Psoas muscle (tissue), 8 donors: ENCODE results near the gene BMPR1B. TPM values are rescaled to one million over a fixed set of nuclear protein-coding genes. Genes with fewer than 3 reads are reported as not detected.

ENCODE experiments used
- ATAC-seq, 4 donors: fragments of 200-7000 bp; cut with Tn5 transposase; one replicate each; pipeline ENCODE4 v1.9.1; 2020; ENCODE audit warnings: moderate library complexity in 3 of 4, mild to moderate bottlenecking in 2 of 4
- DNase-seq, 2 donors: peaks; one replicate each; pipeline ENCODE4 v3.0.0-alpha.2; 2020
- H3K27ac ChIP-seq: fragments of 200-600 bp; one replicate; pipeline ENCODE4 v1.8.0; 2022
- H3K27me3 ChIP-seq, 3 donors: fragments of 200-600 bp in 1 of 3; one replicate each; pipeline versions ENCODE4 v1.6.1 to v1.8.0; 2013 to 2022; ENCODE audit warnings: low read length in 2 of 3, mild to moderate bottlenecking in 2 of 3, moderate library complexity in 1 of 3; ENCODE audit not compliant: insufficient read depth in 3 of 3
- H3K36me3 ChIP-seq, 2 donors: fragments of 200-600 bp in 1 of 2; one replicate each; pipeline versions ENCODE4 v1.6.1 to v1.8.0; 2013 to 2022; ENCODE audit warnings: low read depth in 1 of 2, mild to moderate bottlenecking in 1 of 2, moderate library complexity in 1 of 2; ENCODE audit not compliant: insufficient read depth in 1 of 2
- H3K4me1 ChIP-seq: fragments of 200-600 bp; one replicate; pipeline ENCODE4 v1.8.0; 2022
- H3K4me3 ChIP-seq: fragments of 200-600 bp; one replicate; pipeline ENCODE4 v1.8.0; 2022; ENCODE audit warnings: mild to moderate bottlenecking
- H3K9me3 ChIP-seq: fragments of 200-600 bp; one replicate; pipeline ENCODE4 v1.8.0; 2022
- WGBS, 3 donors: extraction: QIAGEN DNeasy Blood & Tissue Kit; methylation state at CpG; one replicate each; pipeline versions ENCODE4 v1.1.6 to v1.1.7; 2013; 5-methylcytosine and 5-hydroxymethylcytosine counted together
- intact Hi-C, 2 donors: fragments of 100-400 bp; cut with DNase I; formaldehyde crosslinking; loops; one replicate each; pipeline versions ENCODE4 v1.11.0 to v1.14.2; 2022
- polyA plus RNA-seq, 3 donors: library from polyadenylated mRNA; stranded (reverse); fragments of 200-250 nt; gene quantifications; one replicate each; pipeline ENCODE4 v1.2.3, GENCODE V29; 2013
- total RNA-seq, 4 donors: library from RNA; stranded (reverse); fragmentation: NEBNext Ultra II Directional in 2 of 4; extraction: Animal tissue kit (Norgen Biotek cat#: 25700) in 2 of 4; gene quantifications; one replicate each; pipeline versions ENCODE4 v1.2.1 to v1.2.4, GENCODE V29; 2021 to 2023
- TF ChIP-seq, protein P1 (sequence below): fragments of 200-600 bp; IDR thresholded peaks from one replicate; pipeline ENCODE4 v1.8.0; 2022; ENCODE audit warnings: antibody characterized with exemption
- donor health status: healthy with polysubstance abuse.
- donor health status: DM: no; HTN: no; CAD: no; lungs with moderate emphysema.
- donor health status: Bipolar disorder and iron deficiency.
- donor health status: healthy.
- donor health status: DM: yes; HTN: yes; CAD: no.
- donor health status: DM: no; HTN: no; CAD: no.
- donor health status: DM: no; HTN: no; CAD: no.
- donor health status: DM: yes; HTN: yes; CAD: no.

The BMPR1B gene
- total and polyA plus RNA-seq, 7 donors, result 0.26 to 13.0 (median 1.0) TPM

DNA sequence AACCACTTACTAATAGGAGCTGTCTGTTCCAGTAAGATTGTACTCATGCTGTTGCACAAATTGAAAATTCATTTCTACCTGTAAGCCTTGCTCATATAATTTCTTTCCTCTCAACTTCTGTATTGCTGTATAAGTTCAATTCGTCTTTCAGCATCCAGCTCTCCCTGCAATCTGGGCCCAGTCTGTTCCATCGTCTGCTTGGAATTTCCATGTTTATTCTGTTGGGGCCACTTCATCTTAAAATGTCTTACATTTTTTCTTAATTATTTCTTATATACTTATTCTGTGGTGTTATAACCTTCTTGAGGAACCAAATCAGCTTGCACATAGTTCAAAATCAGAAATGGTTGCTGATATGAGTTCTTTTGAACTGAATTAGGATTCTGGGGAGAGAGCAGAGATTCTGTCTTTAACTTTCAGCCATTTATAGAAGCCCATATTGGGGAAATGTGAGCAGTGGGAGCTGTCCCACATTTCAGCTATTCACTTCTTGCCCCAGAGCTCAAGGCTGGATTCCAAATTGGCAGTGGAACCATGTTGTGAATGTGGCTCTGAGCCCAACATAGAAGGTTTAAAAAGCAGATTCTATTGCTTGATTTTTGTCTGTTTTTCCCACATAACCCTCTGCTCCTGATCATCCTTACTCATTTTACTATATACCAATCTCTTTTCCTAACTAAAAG lies 291.9 kb downstream of the BMPR1B start:
- no peaks in the 10 kb centered on the region for H3K9me3 ChIP-seq
- H3K27ac ChIP-seq, result no peak overlapping the region
- DNase-seq (no peak), ATAC-seq (peak in 3 of 4 donors; percentile 33 to 62 (median 54))
- no peaks in the 10 kb centered on the region for H3K36me3 ChIP-seq
- TF ChIP-seq, protein P1, sequence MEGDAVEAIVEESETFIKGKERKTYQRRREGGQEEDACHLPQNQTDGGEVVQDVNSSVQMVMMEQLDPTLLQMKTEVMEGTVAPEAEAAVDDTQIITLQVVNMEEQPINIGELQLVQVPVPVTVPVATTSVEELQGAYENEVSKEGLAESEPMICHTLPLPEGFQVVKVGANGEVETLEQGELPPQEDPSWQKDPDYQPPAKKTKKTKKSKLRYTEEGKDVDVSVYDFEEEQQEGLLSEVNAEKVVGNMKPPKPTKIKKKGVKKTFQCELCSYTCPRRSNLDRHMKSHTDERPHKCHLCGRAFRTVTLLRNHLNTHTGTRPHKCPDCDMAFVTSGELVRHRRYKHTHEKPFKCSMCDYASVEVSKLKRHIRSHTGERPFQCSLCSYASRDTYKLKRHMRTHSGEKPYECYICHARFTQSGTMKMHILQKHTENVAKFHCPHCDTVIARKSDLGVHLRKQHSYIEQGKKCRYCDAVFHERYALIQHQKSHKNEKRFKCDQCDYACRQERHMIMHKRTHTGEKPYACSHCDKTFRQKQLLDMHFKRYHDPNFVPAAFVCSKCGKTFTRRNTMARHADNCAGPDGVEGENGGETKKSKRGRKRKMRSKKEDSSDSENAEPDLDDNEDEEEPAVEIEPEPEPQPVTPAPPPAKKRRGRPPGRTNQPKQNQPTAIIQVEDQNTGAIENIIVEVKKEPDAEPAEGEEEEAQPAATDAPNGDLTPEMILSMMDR, result no peak
- no peaks in the 10 kb centered on the region for H3K27me3 ChIP-seq
- intact Hi-C loops, result loop anchor here in 1 of 2 donors (5.0 kb wide), 1 partner anchor 52 kb away; no protein-coding TSS in a partner anchor
- H3K4me3 ChIP-seq, result no peak overlapping the region
- H3K4me1 ChIP-seq, result peaks cover 18% of the 10 kb centered on the region
- WGBS, 3 donors, result 61 to 78% (median 67%) methylated on average over 2 of the region's 2 CpGs

DNA sequence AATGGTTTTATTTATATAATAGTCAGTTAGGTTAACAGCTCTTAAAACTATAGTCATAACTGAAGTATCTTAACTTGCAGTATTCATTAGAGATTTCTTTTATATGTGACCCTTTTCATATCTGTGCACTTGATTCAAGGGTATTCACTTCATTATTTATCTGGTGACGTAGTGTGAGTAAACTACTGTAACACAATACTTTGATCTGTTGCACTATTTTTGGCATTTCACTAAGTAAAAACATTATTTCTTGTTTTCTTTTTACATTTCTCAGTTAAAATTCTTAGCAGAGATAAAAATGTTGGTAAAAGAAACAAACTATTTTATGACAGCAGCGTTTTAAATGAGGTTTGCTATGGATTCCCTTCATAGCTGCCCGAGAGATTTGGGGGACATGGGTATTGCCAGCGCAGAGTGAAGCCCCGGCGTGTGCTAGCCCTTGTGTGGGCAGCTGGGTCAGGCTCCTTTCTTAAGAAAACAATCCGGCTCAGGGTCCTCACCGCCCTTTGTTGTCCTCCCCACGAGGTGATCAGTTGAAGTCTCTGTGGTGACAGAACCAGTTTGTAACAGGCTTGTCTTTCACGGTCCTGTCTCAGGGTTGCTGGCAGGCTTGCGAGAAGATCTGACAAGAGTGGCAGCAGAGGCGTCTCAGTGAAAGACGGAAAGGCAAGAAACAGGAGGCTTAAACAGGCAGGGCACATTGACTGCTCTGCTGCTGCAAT lies 293.4 kb downstream of the BMPR1B start:
- Histone ChIP-seq H3K4me1 (peaks cover 18% of the 10 kb centered on the region), H3K36me3 (no peaks in the 10 kb centered on the region), H3K27me3 (no peaks in the 10 kb centered on the region), H3K27ac (peak overlapping the region; percentile 72), H3K9me3 (no peaks in the 10 kb centered on the region), H3K4me3 (peak overlapping the region; percentile 58)
- intact Hi-C loops, result loop anchor here in 1 of 2 donors (5.0 kb wide), 1 partner anchor 54 kb away; no protein-coding TSS in a partner anchor
- peak; percentile 17 to 60 for DNase-seq
- peak; percentile 81 to 94 (median 86) for ATAC-seq
- WGBS, 3 donors, result 22 to 31% (median 30%) methylated on average over 13 of the region's 13 CpGs
- TF ChIP-seq, protein P1, result no peak

DNA sequence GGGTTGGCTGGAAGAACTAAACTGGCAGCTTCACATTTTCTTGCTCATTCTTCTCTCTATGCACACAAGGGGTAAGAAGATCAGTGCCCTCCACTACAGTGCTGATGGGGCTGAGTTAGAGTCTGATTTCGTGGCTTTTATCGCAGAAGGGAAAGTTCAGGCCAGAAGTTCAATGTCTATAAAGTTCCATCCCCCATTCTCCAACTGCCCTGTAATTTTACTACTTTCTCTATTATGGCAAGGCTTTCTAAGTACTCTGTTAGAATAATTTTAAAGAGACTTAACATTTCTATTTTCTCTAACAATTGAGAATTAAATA lies 293.9 kb downstream of the BMPR1B start:
- Histone ChIP-seq H3K27me3 (no peaks in the 10 kb centered on the region), H3K9me3 (no peaks in the 10 kb centered on the region), H3K4me1 (peaks cover 18% of the 10 kb centered on the region), H3K36me3 (no peaks in the 10 kb centered on the region), H3K4me3 (peak overlapping the region; percentile 58), H3K27ac (peak overlapping the region; percentile 72)
- WGBS, 3 donors, result 14 to 26% (median 21%) methylated on average over 2 of the region's 2 CpGs
- TF ChIP-seq, protein P1, result no peak
- intact Hi-C loops, result loop anchor here in 1 of 2 donors (5.0 kb wide), 1 partner anchor 54 kb away; no protein-coding TSS in a partner anchor
- ATAC-seq (no peak), DNase-seq (no peak)

DNA sequence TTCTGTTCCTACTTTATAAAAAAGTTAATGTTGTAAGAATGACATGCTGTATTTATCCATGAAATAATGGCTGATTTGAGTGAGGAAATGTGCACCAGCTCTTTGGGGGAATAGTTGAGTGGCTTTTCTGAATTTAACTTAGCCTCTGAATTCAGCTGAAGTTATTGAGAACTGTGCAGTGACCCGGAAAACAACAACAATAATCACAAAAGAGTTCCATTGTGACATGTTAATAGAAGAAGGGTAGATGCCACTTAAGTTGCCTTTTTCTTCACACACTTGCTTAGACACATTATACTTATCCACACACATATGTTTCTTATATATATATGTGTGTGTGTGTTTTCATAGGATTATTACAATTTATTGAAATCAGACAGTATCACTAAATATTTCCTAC lies 301.2 kb downstream of the BMPR1B start:
- intact Hi-C loops, result no loop called here

More for the DNA sequence above, 301.2 kb downstream of the BMPR1B start:
- Histone ChIP-seq H3K4me3 (no peak overlapping the region), H3K27ac (no peak overlapping the region), H3K9me3 (no peaks in the 10 kb centered on the region), H3K36me3 (no peaks in the 10 kb centered on the region), H3K27me3 (no peaks in the 10 kb centered on the region), H3K4me1 (no peaks in the 10 kb centered on the region)
- DNase-seq (no peak), ATAC-seq (no peak)
- TF ChIP-seq, protein P1, result no peak
- WGBS, 3 donors, result 45 to 75% (median 63%) methylated on average over 1 of the region's 1 CpG
